ENCODE measurements around the gene EYS. TPM values are rescaled to one million over a fixed set of nuclear protein-coding genes. Genes with fewer than 3 reads are reported as not detected.

Gene EYS
- total RNA-seq, 3 donors from 2014 or later: 1.3 to 2.9 TPM; not detected in 1

- intact Hi-C loops (cut with DNase I; ENCODE audit: low total_unique reads): no loop called here
- H3K36me3 ChIP-seq: no peaks in the 10 kb centered on the region
- no peak for DNase-seq (ENCODE audit: low spot score in 2 of 2)
- no peaks in the 10 kb centered on the region for H3K4me1 ChIP-seq
- H3K27ac ChIP-seq: no peak overlapping the region
- TF ChIP-seq CTCF (IDR thresholded peaks at IDR 0.05): no peak
- no peak for TF ChIP-seq POLR2A (IDR thresholded peaks at IDR 0.05)
- no peak for TF ChIP-seq POLR2AphosphoS5 (IDR thresholded peaks at IDR 0.05)
- H3K4me3 ChIP-seq: no peak overlapping the region
- H3K9me3 ChIP-seq: no peaks in the 10 kb centered on the region
- no peaks in the 10 kb centered on the region for H3K27me3 ChIP-seq
Observed at GRCh38 chr6:65566117-65566516, 140.9 kb downstream of the EYS start.

- no peak for DNase-seq (ENCODE audit: low spot score in 2 of 2)
- no peaks in the 10 kb centered on the region for H3K4me1 ChIP-seq
- H3K9me3 ChIP-seq: peaks cover 0 to 5% of the 10 kb centered on the region in 2 donors
- intact Hi-C loops (cut with DNase I; ENCODE audit: low total_unique reads): no loop called here
- no peaks in the 10 kb centered on the region for H3K36me3 ChIP-seq
- H3K27me3 ChIP-seq: no peaks in the 10 kb centered on the region
- no peak for TF ChIP-seq POLR2AphosphoS5 (IDR thresholded peaks at IDR 0.05)
- TF ChIP-seq CTCF (IDR thresholded peaks at IDR 0.05): no peak
- no peak for TF ChIP-seq POLR2A (IDR thresholded peaks at IDR 0.05)
- no peak overlapping the region for H3K4me3 ChIP-seq
- H3K27ac ChIP-seq: no peak overlapping the region
Observed at GRCh38 chr6:65558071-65558470, 149.0 kb downstream of the EYS start.

- Histone ChIP-seq H3K4me1 (no peaks in the 10 kb centered on the region), H3K27ac (no peak overlapping the region), H3K9me3 (peaks cover 0 to 5% of the 10 kb centered on the region in 2 donors), H3K27me3 (no peaks in the 10 kb centered on the region), H3K4me3 (no peak overlapping the region), H3K36me3 (no peaks in the 10 kb centered on the region)
- TF ChIP-seq POLR2AphosphoS5 (IDR thresholded peaks at IDR 0.05): no peak
- TF ChIP-seq POLR2A (IDR thresholded peaks at IDR 0.05): no peak
- no peak for TF ChIP-seq CTCF (IDR thresholded peaks at IDR 0.05)
- intact Hi-C loops (cut with DNase I; ENCODE audit: low total_unique reads): no loop called here
- no peak for DNase-seq (ENCODE audit: low spot score in 2 of 2)
Observed at GRCh38 chr6:65557224-65557623, 149.8 kb downstream of the EYS start.

GRCh38 chr6:65546894-65547293 lies 160.1 kb downstream of the EYS start:
- Histone ChIP-seq H3K36me3 (no peaks in the 10 kb centered on the region), H3K27ac (no peak overlapping the region), H3K9me3 (no peaks in the 10 kb centered on the region), H3K4me3 (no peak overlapping the region), H3K27me3 (no peaks in the 10 kb centered on the region), H3K4me1 (no peaks in the 10 kb centered on the region)
- TF ChIP-seq POLR2A (IDR thresholded peaks at IDR 0.05) (no peak), CTCF (IDR thresholded peaks at IDR 0.05) (no peak), POLR2AphosphoS5 (IDR thresholded peaks at IDR 0.05) (no peak)
- no peak for DNase-seq (ENCODE audit: low spot score in 2 of 2)
- intact Hi-C loops (cut with DNase I; ENCODE audit: low total_unique reads): no loop called here

- Histone ChIP-seq H3K36me3 (no peaks in the 10 kb centered on the region), H3K4me1 (no peaks in the 10 kb centered on the region), H3K27ac (no peak overlapping the region), H3K27me3 (no peaks in the 10 kb centered on the region), H3K9me3 (no peaks in the 10 kb centered on the region), H3K4me3 (no peak overlapping the region)
- no peak for TF ChIP-seq POLR2A (IDR thresholded peaks at IDR 0.05)
- no peak for TF ChIP-seq CTCF (IDR thresholded peaks at IDR 0.05)
- no peak for TF ChIP-seq POLR2AphosphoS5 (IDR thresholded peaks at IDR 0.05)
- DNase-seq (ENCODE audit: low spot score in 2 of 2): no peak
- intact Hi-C loops (cut with DNase I; ENCODE audit: low total_unique reads): no loop called here
Observed at GRCh38 chr6:65545920-65546319, 161.1 kb downstream of the EYS start.

All from breast epithelium (tissue), 4 donors.